ENCODE measurements around the gene ZCCHC14. TPM values are rescaled to one million over a fixed set of nuclear protein-coding genes. Genes with fewer than 3 reads are reported as not detected.

The ZCCHC14 gene
- total RNA-seq, 2 donors from 2014 or later: 18.9 to 54.4 TPM

DNA sequence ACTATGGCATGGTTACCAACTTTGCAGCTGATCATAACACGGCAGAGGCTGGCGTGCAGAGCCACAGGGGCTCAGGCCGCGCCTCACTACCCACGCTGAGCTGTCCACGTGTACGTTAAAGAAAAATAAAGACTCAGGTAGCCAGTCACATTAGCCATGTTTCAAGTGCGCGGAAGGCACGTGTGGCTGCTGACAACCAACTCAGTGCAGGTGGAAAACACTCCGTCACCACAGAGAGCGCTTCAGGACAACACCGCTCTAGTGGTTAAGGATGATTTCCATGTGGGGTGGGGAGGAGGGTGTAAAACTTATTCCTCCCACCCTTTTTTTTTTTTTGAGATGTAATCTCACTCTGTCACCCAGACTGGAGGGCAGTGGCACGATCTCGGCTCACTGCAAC is 33.8 kb downstream of the ZCCHC14 start:
- H3K9me3 ChIP-seq: no peaks in the 10 kb centered on the region
- no peak overlapping the region for H3K4me3 ChIP-seq
- DNase-seq (no peak), ATAC-seq (no peak)
- H3K27ac ChIP-seq: no peak overlapping the region
- no peaks in the 10 kb centered on the region for H3K27me3 ChIP-seq
- H3K36me3 ChIP-seq (replicated peaks in 1 of 2; ENCODE audit: insufficient read depth in 1 of 2, low read depth in 2 of 2): peaks cover 0 to 3% of the 10 kb centered on the region in 2 donors
- peaks cover 25% of the 10 kb centered on the region for H3K4me1 ChIP-seq
- TF ChIP-seq POLR2A (IDR thresholded peaks at IDR 0.05): no peak
- TF ChIP-seq, protein P1, sequence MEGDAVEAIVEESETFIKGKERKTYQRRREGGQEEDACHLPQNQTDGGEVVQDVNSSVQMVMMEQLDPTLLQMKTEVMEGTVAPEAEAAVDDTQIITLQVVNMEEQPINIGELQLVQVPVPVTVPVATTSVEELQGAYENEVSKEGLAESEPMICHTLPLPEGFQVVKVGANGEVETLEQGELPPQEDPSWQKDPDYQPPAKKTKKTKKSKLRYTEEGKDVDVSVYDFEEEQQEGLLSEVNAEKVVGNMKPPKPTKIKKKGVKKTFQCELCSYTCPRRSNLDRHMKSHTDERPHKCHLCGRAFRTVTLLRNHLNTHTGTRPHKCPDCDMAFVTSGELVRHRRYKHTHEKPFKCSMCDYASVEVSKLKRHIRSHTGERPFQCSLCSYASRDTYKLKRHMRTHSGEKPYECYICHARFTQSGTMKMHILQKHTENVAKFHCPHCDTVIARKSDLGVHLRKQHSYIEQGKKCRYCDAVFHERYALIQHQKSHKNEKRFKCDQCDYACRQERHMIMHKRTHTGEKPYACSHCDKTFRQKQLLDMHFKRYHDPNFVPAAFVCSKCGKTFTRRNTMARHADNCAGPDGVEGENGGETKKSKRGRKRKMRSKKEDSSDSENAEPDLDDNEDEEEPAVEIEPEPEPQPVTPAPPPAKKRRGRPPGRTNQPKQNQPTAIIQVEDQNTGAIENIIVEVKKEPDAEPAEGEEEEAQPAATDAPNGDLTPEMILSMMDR (IDR thresholded peaks at IDR 0.05): no peak
- 94 to 96% methylated on average over 15 of the region's 15 CpGs for WGBS, 2 donors
- intact Hi-C loops (cut with DNase I): no loop called here

DNA sequence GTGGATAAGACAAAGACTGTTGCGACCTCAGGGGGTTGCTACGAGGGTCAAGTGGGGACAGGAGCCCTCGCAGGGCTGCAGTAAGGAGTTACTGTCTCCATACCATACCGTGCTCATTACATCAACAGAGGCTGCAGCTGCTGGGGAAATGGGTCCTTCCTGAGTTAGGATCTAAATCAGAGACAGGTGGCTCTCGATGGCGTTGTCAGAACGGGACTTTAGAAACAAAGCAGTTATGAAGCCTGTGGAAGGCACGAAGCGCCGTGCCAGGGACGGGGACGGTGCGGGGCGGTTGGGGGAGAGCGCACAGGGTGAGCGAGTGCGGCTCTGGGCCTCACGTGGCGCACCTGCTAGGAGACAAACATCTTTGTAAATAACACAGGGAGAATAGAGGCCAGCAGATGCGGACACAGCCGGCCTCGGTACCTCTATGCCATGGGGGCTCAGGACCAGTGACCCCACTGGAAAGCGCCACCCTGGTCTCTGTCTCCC is 34.4 kb downstream of the ZCCHC14 start:
- H3K4me1 ChIP-seq: peaks cover 20% of the 10 kb centered on the region
- WGBS, 2 donors: 92 to 94% methylated on average over 20 to 23 of the region's 23 CpGs
- no peak for ATAC-seq

DNA sequence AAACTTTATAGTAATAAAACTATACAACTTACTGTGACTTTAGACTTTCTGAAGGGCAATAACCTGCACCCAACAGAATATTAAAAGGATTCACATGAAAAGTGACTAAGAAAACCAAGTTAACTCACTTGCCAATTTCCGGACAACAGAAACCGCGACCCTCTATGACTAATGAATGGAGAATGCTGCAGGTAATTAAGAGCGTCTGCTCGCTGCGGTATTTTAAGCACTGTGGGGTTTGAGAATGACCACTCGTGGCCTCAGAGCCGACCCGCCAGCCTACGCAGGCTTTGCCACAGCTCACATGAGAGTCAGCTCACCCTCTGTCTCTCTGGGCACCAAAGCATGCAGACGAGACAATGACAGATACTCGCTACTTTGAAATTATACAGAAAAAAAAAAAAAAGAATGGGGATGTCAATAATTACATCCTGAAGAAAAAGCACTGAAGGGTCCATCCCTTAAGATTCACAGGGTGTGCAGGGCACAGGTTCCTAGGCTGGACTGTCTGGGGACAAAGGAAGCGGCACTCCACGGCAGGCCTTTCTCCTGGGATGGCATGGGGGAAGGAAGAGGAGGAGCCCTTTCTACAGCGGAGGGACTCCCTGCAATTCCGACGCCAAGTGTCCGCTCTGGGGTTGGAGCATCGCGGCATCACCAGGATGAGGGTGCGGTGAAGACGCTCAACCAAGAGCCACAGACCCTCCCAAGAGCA is 35.0 kb downstream of the ZCCHC14 start:
- intact Hi-C loops (cut with DNase I): no loop called here
- ATAC-seq (no peak), DNase-seq (peak in 1 of 4 donors; percentile 27)
- Histone ChIP-seq H3K9me3 (no peaks in the 10 kb centered on the region), H3K4me1 (peaks cover 14% of the 10 kb centered on the region), H3K27ac (peak overlapping the region in 2 of 4 donors; percentile 19 to 64), H3K27me3 (no peaks in the 10 kb centered on the region), H3K36me3 (replicated peaks in 1 of 2; ENCODE audit: insufficient read depth in 1 of 2, low read depth in 2 of 2) (peaks cover 0 to 3% of the 10 kb centered on the region in 2 donors), H3K4me3 (no peak overlapping the region)
- TF ChIP-seq, protein P1 (IDR thresholded peaks at IDR 0.05): no peak
- no peak for TF ChIP-seq POLR2A (IDR thresholded peaks at IDR 0.05)
- 71 to 74% methylated on average over 20 to 22 of the region's 22 CpGs for WGBS, 2 donors

More for the DNA sequence above, 34.4 kb downstream of the ZCCHC14 start:
- H3K4me3 ChIP-seq: no peak overlapping the region
- peaks cover 0 to 3% of the 10 kb centered on the region in 2 donors for H3K36me3 ChIP-seq (replicated peaks in 1 of 2; ENCODE audit: insufficient read depth in 1 of 2, low read depth in 2 of 2)
- TF ChIP-seq, protein P1 (IDR thresholded peaks at IDR 0.05): no peak
- TF ChIP-seq POLR2A (IDR thresholded peaks at IDR 0.05): no peak
- no peaks in the 10 kb centered on the region for H3K9me3 ChIP-seq
- H3K27ac ChIP-seq: peak overlapping the region in 1 of 4 donors; percentile 19
- no peak for DNase-seq
- H3K27me3 ChIP-seq: no peaks in the 10 kb centered on the region
- intact Hi-C loops (cut with DNase I): no loop called here

DNA sequence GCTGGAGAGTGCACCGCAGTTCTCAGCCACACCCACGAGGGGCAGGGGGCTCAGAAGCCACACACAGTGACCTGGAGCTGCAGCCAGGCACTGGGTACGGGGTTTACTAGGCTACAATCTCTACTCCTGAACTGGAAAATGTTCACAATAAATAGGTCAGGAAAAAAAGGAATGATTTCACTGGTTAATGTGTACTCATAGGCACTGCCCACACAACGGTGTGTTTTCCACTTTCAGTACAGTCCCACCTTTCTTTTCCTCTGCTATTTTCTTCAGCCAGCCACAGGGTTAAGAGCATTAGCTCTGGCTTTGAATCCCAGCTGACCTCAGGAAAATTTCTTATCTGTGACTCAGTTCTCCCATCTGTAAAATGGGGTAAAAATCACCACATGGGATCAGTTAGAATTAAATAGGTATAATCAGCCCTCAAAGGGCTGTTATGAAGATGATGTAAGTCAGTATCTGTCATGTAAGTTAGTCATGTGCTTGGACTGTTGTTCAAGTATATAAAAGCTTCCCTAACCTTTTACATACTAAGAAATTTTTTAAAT is 35.7 kb downstream of the ZCCHC14 start:
- Histone ChIP-seq H3K27me3 (no peaks in the 10 kb centered on the region), H3K27ac (peak overlapping the region in 3 of 4 donors; percentile 19 to 64 (median 44)), H3K9me3 (no peaks in the 10 kb centered on the region), H3K36me3 (replicated peaks in 1 of 2; ENCODE audit: insufficient read depth in 1 of 2, low read depth in 2 of 2) (peaks cover 0 to 3% of the 10 kb centered on the region in 2 donors), H3K4me3 (no peak overlapping the region), H3K4me1 (peaks cover 14% of the 10 kb centered on the region)
- no peak for TF ChIP-seq POLR2A (IDR thresholded peaks at IDR 0.05)
- TF ChIP-seq, protein P1 (IDR thresholded peaks at IDR 0.05): no peak
- DNase-seq (peak in 1 of 4 donors; percentile 23), ATAC-seq (no peak)
- intact Hi-C loops (cut with DNase I): no loop called here
- WGBS, 2 donors: 59 to 60% methylated on average over 4 of the region's 4 CpGs
